HUES6 (cell line): ENCODE measurements around the gene USP4.

Experiments
- H3K27ac ChIP-seq: 2 replicates; pipeline ENCODE4 v1.7.0; 2013; ENCODE audit warnings: low read depth, mild to moderate bottlenecking, low read length, inconsistent platforms
- H3K27me3 ChIP-seq: 2 replicates; pipeline ENCODE4 v1.6.1; 2013; ENCODE audit warnings: low read length; ENCODE audit not compliant: control insufficient read depth, insufficient read depth
- H3K36me3 ChIP-seq: 2 replicates; pipeline ENCODE4 v1.6.1; 2013; ENCODE audit warnings: low read length; ENCODE audit not compliant: control insufficient read depth, insufficient read depth
- H3K4me1 ChIP-seq: 2 replicates; pipeline ENCODE4 v1.6.1; 2013; ENCODE audit warnings: low read length; ENCODE audit not compliant: control insufficient read depth, insufficient read depth
- H3K4me3 ChIP-seq: 2 replicates; pipeline ENCODE4 v1.5.1; 2013; ENCODE audit warnings: low read depth, low read length
- H3K9ac ChIP-seq: one replicate; pipeline ENCODE4 v1.6.1; 2013; ENCODE audit warnings: mild to moderate bottlenecking, low read length
- H3K9me3 ChIP-seq: 2 replicates; pipeline ENCODE4 v1.6.1; 2013; ENCODE audit warnings: low read depth, low read length; ENCODE audit not compliant: control insufficient read depth, insufficient read depth

USP4 gene

DNA sequence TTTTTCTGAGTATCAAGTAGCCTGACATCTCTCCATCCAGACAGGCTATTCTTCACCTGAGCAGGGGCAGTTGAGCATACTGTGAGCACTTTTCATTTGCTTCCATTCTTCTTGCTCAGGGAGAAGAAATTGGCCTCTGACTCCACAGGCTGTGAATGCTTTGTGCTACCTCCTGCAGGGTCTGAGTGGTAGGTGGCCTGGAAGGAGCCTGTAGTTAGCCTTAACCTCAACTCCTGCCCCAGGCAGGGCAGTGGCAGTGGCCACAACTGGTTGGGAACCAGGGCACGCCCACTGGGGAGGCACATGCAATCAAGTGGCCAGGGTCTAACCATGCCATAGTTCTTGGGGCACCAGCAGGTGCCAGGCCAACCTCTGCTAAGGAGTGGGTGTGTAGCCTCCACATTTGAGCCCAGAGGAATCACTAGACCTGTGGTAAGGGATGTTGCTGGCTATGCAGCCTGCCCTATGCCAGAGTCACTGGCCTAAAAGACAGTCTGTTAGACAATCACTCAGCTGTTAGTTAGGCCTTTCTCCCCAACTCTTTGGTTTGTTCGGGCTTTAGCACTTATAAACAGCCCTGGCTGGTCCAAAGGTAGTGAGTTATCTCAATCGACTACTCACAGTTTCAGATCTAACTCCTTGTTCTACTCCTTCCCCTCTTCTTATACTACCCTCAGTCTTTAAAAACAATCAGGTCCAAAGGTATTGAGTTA lies 70.3 kb downstream of the USP4 start:
- H3K9me3 ChIP-seq: no peaks in the 10 kb centered on the region
- no peaks in the 10 kb centered on the region for H3K36me3 ChIP-seq
- no peak overlapping the region for H3K4me3 ChIP-seq
- no peak overlapping the region for H3K27ac ChIP-seq
- no peaks in the 10 kb centered on the region for H3K4me1 ChIP-seq
- no peaks in the 10 kb centered on the region for H3K27me3 ChIP-seq
- H3K9ac ChIP-seq: no peak overlapping the region

GRCh38 chr3:49266410-49267095 lies 73.3 kb downstream of the USP4 start:
- no peaks in the 10 kb centered on the region for H3K9me3 ChIP-seq
- no peaks in the 10 kb centered on the region for H3K36me3 ChIP-seq
- no peak overlapping the region for H3K4me3 ChIP-seq
- no peaks in the 10 kb centered on the region for H3K4me1 ChIP-seq
- no peaks in the 10 kb centered on the region for H3K27me3 ChIP-seq
- H3K27ac ChIP-seq: no peak overlapping the region
- H3K9ac ChIP-seq: no peak overlapping the region

GRCh38 chr3:49265661-49266386 lies 74.0 kb downstream of the USP4 start:
- no peak overlapping the region for H3K4me3 ChIP-seq
- no peak overlapping the region for H3K27ac ChIP-seq
- no peak overlapping the region for H3K9ac ChIP-seq
- no peaks in the 10 kb centered on the region for H3K36me3 ChIP-seq
- H3K9me3 ChIP-seq: no peaks in the 10 kb centered on the region
- no peaks in the 10 kb centered on the region for H3K27me3 ChIP-seq
- no peaks in the 10 kb centered on the region for H3K4me1 ChIP-seq

DNA sequence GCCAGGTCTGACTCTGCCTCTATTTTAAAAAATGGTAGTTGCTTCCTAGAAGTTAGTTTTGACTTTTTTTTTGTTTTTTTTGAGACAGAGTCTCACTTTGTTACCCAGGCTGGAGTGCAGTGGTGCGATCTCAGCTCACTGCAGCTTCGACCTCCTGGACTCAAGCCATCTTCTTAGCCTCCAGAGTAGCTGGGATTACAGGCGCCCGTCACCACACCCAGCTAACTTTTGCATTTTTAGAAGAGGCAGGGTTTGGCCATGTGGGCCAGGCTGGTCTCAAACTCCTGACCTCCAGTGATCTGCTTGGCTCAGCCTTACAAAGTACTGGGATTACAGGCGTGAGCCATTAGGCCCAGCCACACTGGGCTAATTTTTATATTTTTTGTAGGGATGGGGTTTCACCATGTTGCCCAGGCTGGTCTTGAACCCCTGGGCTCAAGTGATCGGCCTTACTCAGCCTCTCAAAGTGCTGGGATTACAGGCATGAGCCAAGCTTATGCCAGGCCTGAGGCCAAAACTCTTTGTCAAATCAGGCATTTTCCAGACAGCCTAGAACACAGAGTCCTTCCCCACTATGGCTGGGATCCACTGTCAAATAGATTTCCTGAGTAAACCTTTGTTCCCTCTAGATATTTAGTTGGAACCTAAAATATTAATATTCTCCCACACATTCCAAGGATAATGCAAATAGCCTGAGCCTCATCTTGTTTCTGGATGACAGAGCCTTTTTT lies 76.5 kb downstream of the USP4 start:
- no peaks in the 10 kb centered on the region for H3K9me3 ChIP-seq
- H3K4me1 ChIP-seq: no peaks in the 10 kb centered on the region
- no peaks in the 10 kb centered on the region for H3K36me3 ChIP-seq
- H3K4me3 ChIP-seq: no peak overlapping the region
- H3K27me3 ChIP-seq: no peaks in the 10 kb centered on the region
- no peak overlapping the region for H3K9ac ChIP-seq
- H3K27ac ChIP-seq: no peak overlapping the region

- Histone ChIP-seq H3K27ac (no peak overlapping the region), H3K4me1 (no peaks in the 10 kb centered on the region), H3K4me3 (no peak overlapping the region), H3K9ac (no peak overlapping the region), H3K27me3 (no peaks in the 10 kb centered on the region), H3K9me3 (no peaks in the 10 kb centered on the region), H3K36me3 (no peaks in the 10 kb centered on the region)
Observed at GRCh38 chr3:49260806-49261324, 79.0 kb downstream of the USP4 start.

DNA sequence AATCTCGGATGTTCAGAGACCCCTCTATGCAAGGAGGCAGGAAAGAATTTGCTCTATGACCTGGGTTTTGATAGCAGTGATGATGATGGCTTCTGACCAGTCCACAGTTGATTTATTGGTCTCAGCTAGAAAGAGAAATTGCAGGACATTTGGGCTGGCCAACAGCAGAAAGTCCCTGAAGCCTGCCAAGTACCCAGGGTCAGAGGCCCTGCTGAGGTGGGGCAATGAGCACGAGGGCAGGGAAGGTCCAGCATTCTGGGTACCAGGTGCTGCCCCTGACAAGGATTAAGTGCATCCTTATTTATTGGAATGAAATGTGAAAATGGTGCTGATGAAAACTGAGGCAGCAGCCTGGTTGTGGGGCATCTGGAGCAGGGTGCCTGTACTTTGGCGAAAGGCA lies 82.7 kb downstream of the USP4 start:
- no peak overlapping the region for H3K9ac ChIP-seq
- H3K9me3 ChIP-seq: no peaks in the 10 kb centered on the region
- H3K4me3 ChIP-seq: no peak overlapping the region
- H3K4me1 ChIP-seq: no peaks in the 10 kb centered on the region
- no peaks in the 10 kb centered on the region for H3K36me3 ChIP-seq
- no peaks in the 10 kb centered on the region for H3K27me3 ChIP-seq
- no peak overlapping the region for H3K27ac ChIP-seq

DNA sequence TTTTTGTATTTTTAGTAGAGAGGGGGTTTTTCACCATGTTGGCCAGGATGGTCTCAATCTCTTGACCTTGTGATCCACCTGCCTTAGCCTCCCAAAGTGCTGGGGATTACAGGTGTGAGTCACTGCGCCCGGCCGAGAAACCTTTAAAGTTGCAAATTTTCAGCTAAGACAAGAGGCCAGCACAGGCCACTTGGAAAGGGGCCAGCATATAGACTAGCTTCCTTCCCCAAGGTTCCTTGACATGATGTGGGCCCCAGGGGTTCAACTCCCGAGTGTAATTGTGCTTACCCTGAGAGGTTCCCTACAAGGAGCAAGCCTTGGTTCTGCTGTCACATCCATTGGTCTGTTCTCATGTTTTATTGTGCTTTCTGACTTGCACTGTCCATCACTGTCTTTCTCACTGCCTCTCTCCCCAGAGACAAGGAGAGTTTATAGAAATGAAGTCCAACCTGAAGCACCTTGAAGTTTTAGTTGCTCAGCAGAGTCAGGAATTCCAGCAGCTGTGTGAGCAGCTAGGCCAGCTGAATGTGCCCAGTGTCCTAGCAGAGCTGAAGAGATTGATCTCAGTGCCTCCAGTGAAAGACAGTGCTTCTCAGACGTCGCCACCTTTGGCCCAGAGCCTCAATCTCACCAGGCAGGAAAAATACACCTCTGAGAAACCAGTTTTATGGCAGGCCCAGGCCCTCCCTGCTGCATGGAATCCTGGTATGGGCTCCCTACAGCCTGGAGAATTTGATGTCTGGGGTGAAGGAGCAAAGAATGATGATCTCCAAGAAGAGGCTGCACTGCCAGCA lies 83.9 kb downstream of the USP4 start:
- no peak overlapping the region for H3K27ac ChIP-seq
- H3K36me3 ChIP-seq: no peaks in the 10 kb centered on the region
- H3K9me3 ChIP-seq: no peaks in the 10 kb centered on the region
- H3K27me3 ChIP-seq: no peaks in the 10 kb centered on the region
- no peak overlapping the region for H3K9ac ChIP-seq
- H3K4me1 ChIP-seq: no peaks in the 10 kb centered on the region
- H3K4me3 ChIP-seq: no peak overlapping the region

GRCh38 chr3:49255112-49255511 lies 84.7 kb downstream of the USP4 start:
- no peak overlapping the region for H3K4me3 ChIP-seq
- H3K27ac ChIP-seq: no peak overlapping the region
- no peaks in the 10 kb centered on the region for H3K36me3 ChIP-seq
- no peaks in the 10 kb centered on the region for H3K9me3 ChIP-seq
- no peaks in the 10 kb centered on the region for H3K4me1 ChIP-seq
- H3K27me3 ChIP-seq: no peaks in the 10 kb centered on the region
- H3K9ac ChIP-seq: no peak overlapping the region

DNA sequence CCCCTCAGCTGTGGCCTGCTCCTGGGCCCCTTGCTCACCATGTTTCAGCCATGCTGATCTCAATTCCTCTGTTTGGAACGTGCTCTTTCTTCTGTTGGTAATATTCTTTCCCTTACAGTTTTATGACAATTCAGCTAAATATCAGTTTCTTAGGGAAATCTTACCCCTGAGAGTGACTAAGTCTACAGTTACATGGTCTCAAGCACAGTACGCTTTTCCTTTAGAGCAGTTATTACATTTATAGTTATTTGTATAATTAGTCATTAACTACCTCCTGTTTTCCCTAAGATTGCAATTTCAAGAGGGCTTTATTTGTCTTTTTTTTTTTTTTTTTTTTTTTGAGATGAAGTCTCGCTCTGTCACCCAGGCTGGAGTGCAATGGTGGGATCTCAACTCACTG lies 86.3 kb downstream of the USP4 start:
- Histone ChIP-seq H3K4me1 (no peaks in the 10 kb centered on the region), H3K4me3 (no peak overlapping the region), H3K9ac (no peak overlapping the region), H3K27ac (no peak overlapping the region), H3K27me3 (no peaks in the 10 kb centered on the region), H3K36me3 (no peaks in the 10 kb centered on the region), H3K9me3 (no peaks in the 10 kb centered on the region)

DNA sequence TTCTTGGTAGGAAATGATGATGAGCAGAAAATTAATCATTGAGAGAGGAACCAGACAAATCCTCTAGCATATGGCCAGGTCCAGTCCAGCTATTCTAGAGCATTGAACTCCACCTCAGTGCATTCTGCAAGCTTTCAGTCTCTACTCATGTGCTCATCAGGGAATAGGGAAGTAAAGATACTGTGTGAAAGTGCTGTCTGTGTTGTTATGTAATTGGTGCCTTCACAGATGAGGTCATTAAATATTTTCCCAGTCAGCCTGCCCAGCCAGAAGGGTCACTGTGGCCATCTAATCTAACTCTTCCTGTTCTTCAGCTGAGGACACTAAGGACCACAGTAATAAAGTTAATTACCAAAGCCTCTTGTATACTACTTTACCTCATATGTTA lies 91.0 kb downstream of the USP4 start:
- no peaks in the 10 kb centered on the region for H3K36me3 ChIP-seq
- no peak overlapping the region for H3K27ac ChIP-seq
- no peaks in the 10 kb centered on the region for H3K9me3 ChIP-seq
- no peak overlapping the region for H3K4me3 ChIP-seq
- H3K9ac ChIP-seq: no peak overlapping the region
- H3K4me1 ChIP-seq: no peaks in the 10 kb centered on the region
- H3K27me3 ChIP-seq: no peaks in the 10 kb centered on the region
